SK-N-SH treated with all-trans-retinoic acid at 6 μM for 48 hours (cell line): Measurements from ENCODE around the gene LGMN.

Experiments used
- ATAC-seq: fragments of 200-7000 bp; cut with Tn5 transposase; 3 replicates; pipeline ENCODE4 v1.9.1; 2020; ENCODE audit warnings: mild to moderate bottlenecking, moderate library complexity
- ARNTL ChIP-seq: fragments of 450-650 bp; formaldehyde crosslinking; IDR thresholded peaks from 2 replicates; pipeline ENCODE4 v1.5.0; 2020; ENCODE audit warnings: low read depth, mild to moderate bottlenecking, moderate library complexity, borderline replicate concordance
- BACH2 ChIP-seq: fragments of 250-450 bp; sonication (Bioruptor Pico); IDR thresholded peaks from 2 replicates; pipeline ENCODE4 v1.9.0; 2021; ENCODE audit warnings: mild to moderate bottlenecking, borderline replicate concordance
- CREB5 ChIP-seq: fragments of 250-450 bp; sonication (Bioruptor Pico); IDR thresholded peaks from 2 replicates; pipeline ENCODE4 v1.5.1; 2020; ENCODE audit warnings: low read depth, mild to moderate bottlenecking, moderate library complexity
- CSDC2 ChIP-seq: fragments of 250-450 bp; sonication (Bioruptor Pico); IDR thresholded peaks from 2 replicates; pipeline ENCODE4 v1.5.0; 2020; ENCODE audit warnings: mild to moderate bottlenecking, moderate library complexity
- CSRNP3 ChIP-seq: fragments of 250-450 bp; sonication (Bioruptor Pico); IDR thresholded peaks from 2 replicates; pipeline ENCODE4 v1.5.1; 2021; ENCODE audit warnings: mild to moderate bottlenecking, moderate library complexity
- ESRRG ChIP-seq: fragments of 250-450 bp; sonication (Bioruptor Pico); IDR thresholded peaks from 2 replicates; pipeline ENCODE4 v1.6.1; 2021; ENCODE audit warnings: mild to moderate bottlenecking
- GLIS3 ChIP-seq: fragments of 250-450 bp; sonication (Bioruptor Pico); IDR thresholded peaks from 2 replicates; pipeline ENCODE4 v1.5.0; 2020; ENCODE audit warnings: mild to moderate bottlenecking, moderate library complexity
- OSR1 ChIP-seq: fragments of 250-450 bp; sonication (Bioruptor Pico); IDR thresholded peaks from 2 replicates; pipeline ENCODE4 v1.8.0; 2022; ENCODE audit warnings: moderate library complexity, mild to moderate bottlenecking, inconsistent platforms
- PATZ1 ChIP-seq: fragments of 250-450 bp; sonication (Bioruptor Pico); IDR thresholded peaks from 2 replicates; pipeline ENCODE4 v1.8.0; 2020; ENCODE audit warnings: mild to moderate bottlenecking, moderate library complexity, borderline replicate concordance
- POU6F1 ChIP-seq: fragments of 250-450 bp; sonication (Bioruptor Pico); IDR thresholded peaks from 2 replicates; pipeline ENCODE4 v1.8.0; 2021; ENCODE audit warnings: low read depth, mild to moderate bottlenecking, moderate library complexity, borderline replicate concordance
- PPARA ChIP-seq: fragments of 250-450 bp; sonication (Bioruptor Pico); IDR thresholded peaks from 2 replicates; pipeline ENCODE4 v1.5.0; 2020; ENCODE audit warnings: mild to moderate bottlenecking, borderline replicate concordance
- RARB ChIP-seq: fragments of 250-450 bp; sonication (Bioruptor Pico); IDR thresholded peaks from 2 replicates; pipeline ENCODE4 v1.8.0; 2021; ENCODE audit warnings: mild to moderate bottlenecking, moderate library complexity
- SNAI2 ChIP-seq: fragments of 250-450 bp; sonication (Bioruptor Pico); IDR thresholded peaks from 2 replicates; pipeline ENCODE4 v1.5.0; 2020; ENCODE audit warnings: mild to moderate bottlenecking, moderate library complexity
- TCF4 ChIP-seq: fragments of 250-450 bp; sonication (Bioruptor Pico); IDR thresholded peaks from 2 replicates; pipeline ENCODE4 v1.8.0; 2021; ENCODE audit warnings: mild to moderate bottlenecking, moderate library complexity, borderline replicate concordance
- TOX ChIP-seq: fragments of 250-450 bp; sonication (Bioruptor Pico); IDR thresholded peaks from 2 replicates; pipeline ENCODE4 v1.8.0; 2021; ENCODE audit warnings: mild to moderate bottlenecking, moderate library complexity, borderline replicate concordance
- TSHZ2 ChIP-seq: fragments of 250-450 bp; sonication (Bioruptor Pico); IDR thresholded peaks from 2 replicates; pipeline ENCODE4 v1.5.0; 2020; ENCODE audit warnings: mild to moderate bottlenecking, moderate library complexity
- ZC3H10 ChIP-seq: fragments of 250-450 bp; sonication (Bioruptor Pico); IDR thresholded peaks from 2 replicates; pipeline ENCODE4 v1.5.1; 2021; ENCODE audit warnings: mild to moderate bottlenecking, moderate library complexity
- ZFP3 ChIP-seq: fragments of 250-450 bp; sonication (Bioruptor Pico); IDR thresholded peaks from 2 replicates; pipeline ENCODE4 v1.5.0; 2020; ENCODE audit warnings: mild to moderate bottlenecking, moderate library complexity
- ZFP30 ChIP-seq: fragments of 450-650 bp; formaldehyde crosslinking; IDR thresholded peaks from 2 replicates; pipeline ENCODE4 v1.5.0; 2022; ENCODE audit warnings: mild to moderate bottlenecking, moderate library complexity
- ZNF565 ChIP-seq: fragments of 450-650 bp; formaldehyde crosslinking; conservative IDR thresholded peaks from 2 replicates; pipeline ENCODE4 v1.5.0; 2020; ENCODE audit warnings: low read depth, mild to moderate bottlenecking, moderate library complexity
- ZNF70 ChIP-seq: fragments of 450-650 bp; formaldehyde crosslinking; IDR thresholded peaks from 2 replicates; pipeline ENCODE4 v1.5.0; 2020; ENCODE audit warnings: mild to moderate bottlenecking, moderate library complexity
- ZNF8 ChIP-seq: fragments of 450-650 bp; formaldehyde crosslinking; IDR thresholded peaks from 2 replicates; pipeline ENCODE4 v1.5.0; 2020; ENCODE audit warnings: mild to moderate bottlenecking, moderate library complexity

LGMN gene

GRCh38 chr14:92675421-92675820, 73.0 kb downstream of the LGMN start:
- TF ChIP-seq ESRRG (CRISPR knock-in tag) (no peak), CREB5 (CRISPR knock-in tag) (no peak), ZNF565 (no peak), SNAI2 (CRISPR knock-in tag) (no peak), PPARA (CRISPR knock-in tag) (no peak), BACH2 (CRISPR knock-in tag) (no peak), POU6F1 (CRISPR knock-in tag) (no peak), TOX (CRISPR knock-in tag) (no peak), OSR1 (no peak), CSRNP3 (CRISPR knock-in tag) (no peak), ZNF8 (CRISPR knock-in tag) (no peak), ZFP3 (CRISPR knock-in tag) (no peak), RARB (CRISPR knock-in tag) (no peak), TSHZ2 (CRISPR knock-in tag) (no peak), CSDC2 (CRISPR knock-in tag) (no peak), GLIS3 (CRISPR knock-in tag) (no peak)
- no peak for ATAC-seq

- ATAC-seq: no peak
- TF ChIP-seq ARNTL (no peak), ZNF565 (no peak), PATZ1 (no peak), TCF4 (CRISPR knock-in tag) (no peak)
Observed at GRCh38 chr14:92673601-92674150, 74.8 kb downstream of the LGMN start.

GRCh38 chr14:92670643-92671366, 77.6 kb downstream of the LGMN start:
- ATAC-seq: no peak
- no peak for TF ChIP-seq ZNF70 (CRISPR knock-in tag)
- no peak for TF ChIP-seq OSR1
- no peak for TF ChIP-seq ARNTL
- no peak for TF ChIP-seq ZFP30 (CRISPR knock-in tag)
- no peak for TF ChIP-seq ZC3H10 (CRISPR knock-in tag)
- no peak for TF ChIP-seq PPARA (CRISPR knock-in tag)
- no peak for TF ChIP-seq TSHZ2 (CRISPR knock-in tag)
- no peak for TF ChIP-seq RARB (CRISPR knock-in tag)
- no peak for TF ChIP-seq BACH2 (CRISPR knock-in tag)
- no peak for TF ChIP-seq ESRRG (CRISPR knock-in tag)
